Measurements from ENCODE around the gene DVL1. TPM values are rescaled to one million over a fixed set of nuclear protein-coding genes. Genes with fewer than 3 reads are reported as not detected.

DVL1 gene
- polyA plus RNA-seq (100 and 102 TPM in 2 replicates), polyA minus RNA-seq (76.4 and 91.8 TPM in 2 replicates)

DNA sequence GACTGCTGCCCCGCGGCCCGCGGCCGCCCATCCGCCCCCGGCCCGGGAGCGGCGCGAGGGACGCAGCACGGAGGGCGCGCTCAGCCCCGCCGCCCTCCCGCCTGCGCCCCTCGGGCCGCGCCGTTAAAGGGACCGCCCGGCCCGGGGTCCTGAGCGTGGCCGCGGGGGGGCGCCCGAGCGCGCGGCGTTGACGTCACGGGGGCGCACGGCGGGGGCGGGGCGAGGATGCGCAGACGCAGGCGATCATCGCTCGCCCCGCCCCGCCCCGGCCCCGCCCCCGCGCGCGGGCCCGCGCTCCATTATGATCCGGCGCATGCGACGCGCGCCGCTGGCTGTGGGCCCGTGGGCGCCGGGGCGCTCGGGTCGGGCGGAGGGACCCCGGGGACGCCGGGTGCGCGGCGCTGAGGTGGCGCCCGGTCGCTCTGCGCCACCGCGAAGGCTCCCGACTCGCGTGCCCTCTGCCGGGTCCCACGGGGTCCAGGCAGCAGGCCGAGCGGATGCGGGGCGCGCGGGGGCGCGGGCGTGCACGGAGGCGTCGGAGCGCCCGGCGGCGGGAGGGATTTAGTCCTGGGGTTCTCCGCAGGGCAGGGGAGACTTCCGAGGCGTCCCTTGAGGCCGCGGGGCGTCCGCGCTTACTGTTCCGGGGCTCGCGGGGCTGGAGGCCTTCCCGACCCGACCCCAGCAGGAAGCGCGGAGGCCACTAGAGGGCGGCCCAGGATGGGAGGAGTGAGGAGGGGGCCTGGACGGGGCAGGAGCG, at the start of gene DVL1:
Gene DVL1, minus strand, starts transcription at position 163 of the 757 bp plus-strand sequence. CDS start 353 bp downstream, outside the sequence.
- H3K79me2 ChIP-seq (replicated peaks; ENCODE audit: insufficient read depth, low read length), result peaks cover 12% of the 10 kb centered on the region
- peaks cover 13% of the 10 kb centered on the region for H4K20me1 ChIP-seq (ENCODE audit: insufficient read depth)

DNA sequence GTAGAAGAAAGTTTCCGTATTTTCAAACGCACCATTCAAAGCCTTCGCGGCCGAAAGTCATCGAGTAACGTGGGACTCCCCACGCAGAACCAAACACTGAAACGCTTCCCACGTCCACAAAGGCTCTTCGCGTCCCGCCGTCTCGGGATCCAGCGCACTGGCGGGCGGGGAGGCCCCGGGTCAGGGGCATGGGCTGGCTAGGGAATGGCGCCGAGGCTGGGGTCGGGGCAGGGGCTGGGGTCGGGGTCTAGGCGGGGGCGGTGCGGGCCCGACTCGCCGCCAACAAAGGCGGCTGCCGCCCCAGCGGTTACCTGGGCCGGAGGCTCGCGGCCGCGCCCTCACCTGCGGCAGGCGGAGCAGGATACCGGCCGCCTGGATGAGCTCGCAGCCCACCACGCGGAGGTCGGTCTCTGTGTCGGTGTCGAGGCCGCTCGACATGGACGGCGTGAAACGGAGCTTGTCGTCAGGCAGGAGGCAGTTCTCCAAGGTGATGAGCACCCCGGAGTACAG, 49.5 kb upstream of the DVL1 start:
- H3K27ac ChIP-seq (ENCODE audit: low read length), result peak overlapping the region; percentile 85
- peak overlapping the region; percentile 40 for H2AFZ ChIP-seq (ENCODE audit: low read depth, low read length)
- TF ChIP-seq, protein P1, sequence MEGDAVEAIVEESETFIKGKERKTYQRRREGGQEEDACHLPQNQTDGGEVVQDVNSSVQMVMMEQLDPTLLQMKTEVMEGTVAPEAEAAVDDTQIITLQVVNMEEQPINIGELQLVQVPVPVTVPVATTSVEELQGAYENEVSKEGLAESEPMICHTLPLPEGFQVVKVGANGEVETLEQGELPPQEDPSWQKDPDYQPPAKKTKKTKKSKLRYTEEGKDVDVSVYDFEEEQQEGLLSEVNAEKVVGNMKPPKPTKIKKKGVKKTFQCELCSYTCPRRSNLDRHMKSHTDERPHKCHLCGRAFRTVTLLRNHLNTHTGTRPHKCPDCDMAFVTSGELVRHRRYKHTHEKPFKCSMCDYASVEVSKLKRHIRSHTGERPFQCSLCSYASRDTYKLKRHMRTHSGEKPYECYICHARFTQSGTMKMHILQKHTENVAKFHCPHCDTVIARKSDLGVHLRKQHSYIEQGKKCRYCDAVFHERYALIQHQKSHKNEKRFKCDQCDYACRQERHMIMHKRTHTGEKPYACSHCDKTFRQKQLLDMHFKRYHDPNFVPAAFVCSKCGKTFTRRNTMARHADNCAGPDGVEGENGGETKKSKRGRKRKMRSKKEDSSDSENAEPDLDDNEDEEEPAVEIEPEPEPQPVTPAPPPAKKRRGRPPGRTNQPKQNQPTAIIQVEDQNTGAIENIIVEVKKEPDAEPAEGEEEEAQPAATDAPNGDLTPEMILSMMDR (IDR thresholded peaks at IDR 0.05; ENCODE audit: poor library complexity, severe bottlenecking), result no peak
- TF ChIP-seq RAD21 (conservative IDR thresholded peaks at IDR 0.05), result no peak
- TF ChIP-seq SMC3 (conservative IDR thresholded peaks at IDR 0.05; ENCODE audit: poor library complexity), result no peak
- no peak for TF ChIP-seq POLR2AphosphoS5 (IDR thresholded peaks at IDR 0.05)
- no peak for TF ChIP-seq EZH2 (IDR thresholded peaks at IDR 0.05; ENCODE audit: borderline replicate concordance, insufficient read depth, low read length, poor library complexity, severe bottlenecking)
- TF ChIP-seq MXI1 (conservative IDR thresholded peaks at IDR 0.05; ENCODE audit: poor library complexity, severe bottlenecking), result no peak
- no peak for TF ChIP-seq EP300 (conservative IDR thresholded peaks at IDR 0.05; ENCODE audit: poor library complexity, severe bottlenecking)
- TF ChIP-seq, protein P2, sequence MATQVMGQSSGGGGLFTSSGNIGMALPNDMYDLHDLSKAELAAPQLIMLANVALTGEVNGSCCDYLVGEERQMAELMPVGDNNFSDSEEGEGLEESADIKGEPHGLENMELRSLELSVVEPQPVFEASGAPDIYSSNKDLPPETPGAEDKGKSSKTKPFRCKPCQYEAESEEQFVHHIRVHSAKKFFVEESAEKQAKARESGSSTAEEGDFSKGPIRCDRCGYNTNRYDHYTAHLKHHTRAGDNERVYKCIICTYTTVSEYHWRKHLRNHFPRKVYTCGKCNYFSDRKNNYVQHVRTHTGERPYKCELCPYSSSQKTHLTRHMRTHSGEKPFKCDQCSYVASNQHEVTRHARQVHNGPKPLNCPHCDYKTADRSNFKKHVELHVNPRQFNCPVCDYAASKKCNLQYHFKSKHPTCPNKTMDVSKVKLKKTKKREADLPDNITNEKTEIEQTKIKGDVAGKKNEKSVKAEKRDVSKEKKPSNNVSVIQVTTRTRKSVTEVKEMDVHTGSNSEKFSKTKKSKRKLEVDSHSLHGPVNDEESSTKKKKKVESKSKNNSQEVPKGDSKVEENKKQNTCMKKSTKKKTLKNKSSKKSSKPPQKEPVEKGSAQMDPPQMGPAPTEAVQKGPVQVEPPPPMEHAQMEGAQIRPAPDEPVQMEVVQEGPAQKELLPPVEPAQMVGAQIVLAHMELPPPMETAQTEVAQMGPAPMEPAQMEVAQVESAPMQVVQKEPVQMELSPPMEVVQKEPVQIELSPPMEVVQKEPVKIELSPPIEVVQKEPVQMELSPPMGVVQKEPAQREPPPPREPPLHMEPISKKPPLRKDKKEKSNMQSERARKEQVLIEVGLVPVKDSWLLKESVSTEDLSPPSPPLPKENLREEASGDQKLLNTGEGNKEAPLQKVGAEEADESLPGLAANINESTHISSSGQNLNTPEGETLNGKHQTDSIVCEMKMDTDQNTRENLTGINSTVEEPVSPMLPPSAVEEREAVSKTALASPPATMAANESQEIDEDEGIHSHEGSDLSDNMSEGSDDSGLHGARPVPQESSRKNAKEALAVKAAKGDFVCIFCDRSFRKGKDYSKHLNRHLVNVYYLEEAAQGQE (IDR thresholded peaks at IDR 0.05; ENCODE audit: borderline replicate concordance), result no peak

More for the DNA sequence above, at the start of gene DVL1:
- H2AFZ ChIP-seq (ENCODE audit: low read depth, low read length), result no peak within 1 kb of the TSS
- H3K9me3 ChIP-seq (ENCODE audit: low read length), result no peaks in the 10 kb centered on the region
- TF ChIP-seq, protein P2 (IDR thresholded peaks at IDR 0.05; ENCODE audit: borderline replicate concordance), result no peak
- TF ChIP-seq SMC3 (conservative IDR thresholded peaks at IDR 0.05; ENCODE audit: poor library complexity), result peak; percentile 66
- peak; percentile 63 for TF ChIP-seq POLR2AphosphoS5 (IDR thresholded peaks at IDR 0.05)
- TF ChIP-seq RAD21 (conservative IDR thresholded peaks at IDR 0.05), result peak; percentile 45
- peak; percentile 49 for TF ChIP-seq EP300 (conservative IDR thresholded peaks at IDR 0.05; ENCODE audit: poor library complexity, severe bottlenecking)
- TF ChIP-seq EZH2 (IDR thresholded peaks at IDR 0.05; ENCODE audit: borderline replicate concordance, insufficient read depth, low read length, poor library complexity, severe bottlenecking), result no peak
- peak; percentile 67 for TF ChIP-seq MXI1 (conservative IDR thresholded peaks at IDR 0.05; ENCODE audit: poor library complexity, severe bottlenecking)
- TF ChIP-seq, protein P1 (IDR thresholded peaks at IDR 0.05; ENCODE audit: poor library complexity, severe bottlenecking), result peak; percentile 78
- TF ChIP-seq TAF1 (IDR thresholded peaks at IDR 0.05; ENCODE audit: low read depth), result no peak
- H3K36me3 ChIP-seq (ENCODE audit: insufficient read depth, low read length), result no peaks in the 10 kb centered on the region
- H3K27ac ChIP-seq (ENCODE audit: low read length), result peak within 1 kb of the TSS; percentile 75
- peaks cover 17% of the 10 kb centered on the region for H3K27me3 ChIP-seq (ENCODE audit: insufficient read depth, low read depth, low read length)
- no peaks in the 10 kb centered on the region for H3K9me2 ChIP-seq (ENCODE audit: insufficient read depth, low read length)
- H3K4me3 ChIP-seq (ENCODE audit: low read length), result peak within 1 kb of the TSS; percentile 82
- peak within 1 kb of the TSS; percentile 89 for H3K4me2 ChIP-seq (ENCODE audit: low read length)
- H3F3A ChIP-seq (ENCODE audit: insufficient read depth, low read length, poor library complexity, severe bottlenecking), result no peaks in the 10 kb centered on the region
- H3K9ac ChIP-seq (ENCODE audit: low read length), result peak within 1 kb of the TSS; percentile 81

More for the DNA sequence above, 49.5 kb upstream of the DVL1 start:
- peak overlapping the region; percentile 95 for H3K4me2 ChIP-seq (ENCODE audit: low read length)
- H3K79me2 ChIP-seq (replicated peaks; ENCODE audit: insufficient read depth, low read length), result peaks cover 33% of the 10 kb centered on the region
- no peaks in the 10 kb centered on the region for H3F3A ChIP-seq (ENCODE audit: insufficient read depth, low read length, poor library complexity, severe bottlenecking)
- peak overlapping the region; percentile 76 for H3K4me3 ChIP-seq (ENCODE audit: low read length)
- H4K20me1 ChIP-seq (ENCODE audit: insufficient read depth), result no peaks in the 10 kb centered on the region
- no peaks in the 10 kb centered on the region for H3K9me3 ChIP-seq (ENCODE audit: low read length)
- H3K27me3 ChIP-seq (ENCODE audit: insufficient read depth, low read depth, low read length), result no peaks in the 10 kb centered on the region
- no peaks in the 10 kb centered on the region for H3K9me2 ChIP-seq (ENCODE audit: insufficient read depth, low read length)
- no peaks in the 10 kb centered on the region for H3K36me3 ChIP-seq (ENCODE audit: insufficient read depth, low read length)
- H3K9ac ChIP-seq (ENCODE audit: low read length), result peak overlapping the region; percentile 95
